Measurements from ENCODE around the gene ERBB4.

The ERBB4 gene

GRCh38 chr2:212354382-212354781 is 184.2 kb downstream of the ERBB4 start:
- Histone ChIP-seq H3K9me3 (ENCODE audit: severe bottlenecking) (no peaks in the 10 kb centered on the region), H3K27me3 (ENCODE audit: insufficient read depth, low read depth, severe bottlenecking) (no peaks in the 10 kb centered on the region), H3K36me3 (no peaks in the 10 kb centered on the region), H3K4me3 (ENCODE audit: low read depth, low read length) (no peak overlapping the region), H3K27ac (no peak overlapping the region)
- DNase-seq = no peak
- TF ChIP-seq CTCF (IDR thresholded peaks at IDR 0.05; ENCODE audit: low read depth, low read length) = no peak

GRCh38 chr2:212348501-212348900 is 190.1 kb downstream of the ERBB4 start:
- DNase-seq = no peak

GRCh38 chr2:212346865-212347264 is 191.7 kb downstream of the ERBB4 start:
- Histone ChIP-seq H3K27ac (no peak overlapping the region), H3K27me3 (ENCODE audit: insufficient read depth, low read depth, severe bottlenecking) (no peaks in the 10 kb centered on the region), H3K36me3 (no peaks in the 10 kb centered on the region), H3K4me3 (ENCODE audit: low read depth, low read length) (no peak overlapping the region), H3K9me3 (ENCODE audit: severe bottlenecking) (no peaks in the 10 kb centered on the region)
- TF ChIP-seq CTCF (IDR thresholded peaks at IDR 0.05; ENCODE audit: low read depth, low read length) = no peak
- no peak for DNase-seq

More at GRCh38 chr2:212348501-212348900, 190.1 kb downstream of the ERBB4 start:
- Histone ChIP-seq H3K36me3 (no peaks in the 10 kb centered on the region), H3K27ac (no peak overlapping the region), H3K9me3 (ENCODE audit: severe bottlenecking) (no peaks in the 10 kb centered on the region), H3K4me3 (ENCODE audit: low read depth, low read length) (no peak overlapping the region), H3K27me3 (ENCODE audit: insufficient read depth, low read depth, severe bottlenecking) (no peaks in the 10 kb centered on the region)
- TF ChIP-seq CTCF (IDR thresholded peaks at IDR 0.05; ENCODE audit: low read depth, low read length) = no peak

GRCh38 chr2:212345966-212346365 is 192.6 kb downstream of the ERBB4 start:
- no peak overlapping the region for H3K27ac ChIP-seq
- no peak overlapping the region for H3K4me3 ChIP-seq (ENCODE audit: low read depth, low read length)
- no peak for TF ChIP-seq CTCF (IDR thresholded peaks at IDR 0.05; ENCODE audit: low read depth, low read length)
- H3K36me3 ChIP-seq = no peaks in the 10 kb centered on the region
- no peak for DNase-seq
- no peaks in the 10 kb centered on the region for H3K9me3 ChIP-seq (ENCODE audit: severe bottlenecking)
- H3K27me3 ChIP-seq (ENCODE audit: insufficient read depth, low read depth, severe bottlenecking) = no peaks in the 10 kb centered on the region

- DNase-seq = no peak
- no peak overlapping the region for H3K27ac ChIP-seq
- H3K9me3 ChIP-seq (ENCODE audit: severe bottlenecking) = no peaks in the 10 kb centered on the region
- H3K4me3 ChIP-seq (ENCODE audit: low read depth, low read length) = no peak overlapping the region
- no peaks in the 10 kb centered on the region for H3K36me3 ChIP-seq
- H3K27me3 ChIP-seq (ENCODE audit: insufficient read depth, low read depth, severe bottlenecking) = no peaks in the 10 kb centered on the region
- no peak for TF ChIP-seq CTCF (IDR thresholded peaks at IDR 0.05; ENCODE audit: low read depth, low read length)
These were observed 194.5 kb downstream of the ERBB4 start for GRCh38 chr2:212344131-212344530.

- Histone ChIP-seq H3K4me3 (ENCODE audit: low read depth, low read length) (no peak overlapping the region), H3K27ac (no peak overlapping the region), H3K9me3 (ENCODE audit: severe bottlenecking) (no peaks in the 10 kb centered on the region), H3K36me3 (no peaks in the 10 kb centered on the region), H3K27me3 (ENCODE audit: insufficient read depth, low read depth, severe bottlenecking) (no peaks in the 10 kb centered on the region)
- DNase-seq = no peak
- no peak for TF ChIP-seq CTCF (IDR thresholded peaks at IDR 0.05; ENCODE audit: low read depth, low read length)
These were observed 195.4 kb downstream of the ERBB4 start for GRCh38 chr2:212343167-212343566.
